ENCODE data around the gene TUBG2.

Gene TUBG2

GRCh38 chr17:42677921-42678781 lies 19.1 kb downstream of the TUBG2 start:
- peak; percentile 26 to 59 (median 38) for DNase-seq

- no peak for DNase-seq
These were observed 19.9 kb downstream of the TUBG2 start for GRCh38 chr17:42678951-42679491.

GRCh38 chr17:42679492-42680330 lies 20.6 kb downstream of the TUBG2 start:
- DNase-seq = peak in 3 of 4 experiments; percentile 26 to 67 (median 41)

- DNase-seq = no peak
These were observed 21.3 kb downstream of the TUBG2 start for GRCh38 chr17:42680331-42680808.

- no peak for DNase-seq
These were observed 23.1 kb downstream of the TUBG2 start, which contains the start of gene CNTNAP1 for GRCh38 chr17:42681976-42682721. Gene CNTNAP1 (plus strand): TSS chr17:42682531. CDS start chr17:42682830, 299 bp downstream.

GRCh38 chr17:42682722-42683403 lies 23.8 kb downstream of the TUBG2 start:
- DNase-seq = no peak

- no peak for DNase-seq
These were observed 24.4 kb downstream of the TUBG2 start for GRCh38 chr17:42683407-42684034.

GRCh38 chr17:42684929-42685556 lies 26.0 kb downstream of the TUBG2 start:
- no peak for DNase-seq

GRCh38 chr17:42685831-42686230 lies 26.7 kb downstream of the TUBG2 start:
- DNase-seq = no peak

- DNase-seq = no peak
These were observed 27.5 kb downstream of the TUBG2 start for GRCh38 chr17:42686520-42687128.

- DNase-seq = no peak
These were observed 28.7 kb downstream of the TUBG2 start for GRCh38 chr17:42687707-42688320.

- no peak for DNase-seq
These were observed 31.5 kb downstream of the TUBG2 start for GRCh38 chr17:42690596-42690995.

GRCh38 chr17:42691021-42691545 lies 32.0 kb downstream of the TUBG2 start:
- no peak for DNase-seq

- no peak for DNase-seq
These were observed 33.4 kb downstream of the TUBG2 start for GRCh38 chr17:42692489-42692888.

- no peak for DNase-seq
These were observed 35.4 kb downstream of the TUBG2 start for GRCh38 chr17:42694524-42694923.

- no peak for DNase-seq
These were observed 36.4 kb downstream of the TUBG2 start for GRCh38 chr17:42695500-42695899.

- DNase-seq = no peak
These were observed 38.2 kb downstream of the TUBG2 start for GRCh38 chr17:42697108-42697811.

GRCh38 chr17:42698736-42699414 lies 39.8 kb downstream of the TUBG2 start:
- no peak for DNase-seq

- DNase-seq = no peak
These were observed 40.3 kb downstream of the TUBG2 start for GRCh38 chr17:42699415-42699740.
